Left hindlimb (tissue), 1 donor: ENCODE data around the gene RYR3.
A peak's percentile ranks its signal among the peaks of the same experiment; 100 is the strongest.
"Not testable (repeated sequence)": the region's sequence is repeated elsewhere in the genome, so short reads cannot be mapped to it uniquely, and the experiment has no call there.

Experiments used
- DNase-seq: peaks from one replicate; pipeline ENCODE4 v3.0.0-alpha.2; 2018

The RYR3 gene

GRCh38 chr15:33524274-33524673, 213.5 kb downstream of the RYR3 start:
- no peak for DNase-seq

- DNase-seq, result no peak
Observed at GRCh38 chr15:33526532-33526931, 215.8 kb downstream of the RYR3 start.

- DNase-seq, result no peak
Observed at GRCh38 chr15:33533197-33533596, 222.4 kb downstream of the RYR3 start.

GRCh38 chr15:33534642-33535041, 223.9 kb downstream of the RYR3 start:
- DNase-seq, result no peak

GRCh38 chr15:33535135-33535534, 224.4 kb downstream of the RYR3 start:
- DNase-seq, result no peak

GRCh38 chr15:33539825-33540573, 229.2 kb downstream of the RYR3 start:
- no peak for DNase-seq

GRCh38 chr15:33543957-33544356, 233.2 kb downstream of the RYR3 start:
- DNase-seq, result no peak

- no peak for DNase-seq
Observed at GRCh38 chr15:33545866-33546265, 235.1 kb downstream of the RYR3 start.

- DNase-seq, result peak; percentile 65
Observed at GRCh38 chr15:33547876-33548275, 237.1 kb downstream of the RYR3 start.

- no peak for DNase-seq
Observed at GRCh38 chr15:33551860-33552259, 241.1 kb downstream of the RYR3 start.

- no peak for DNase-seq
Observed at GRCh38 chr15:33553157-33553556, 242.4 kb downstream of the RYR3 start.

- no peak for DNase-seq
Observed at GRCh38 chr15:33559207-33559890, 248.6 kb downstream of the RYR3 start.

- DNase-seq, result no peak
Observed at GRCh38 chr15:33561407-33561806, 250.6 kb downstream of the RYR3 start.

GRCh38 chr15:33561967-33562366, 251.2 kb downstream of the RYR3 start:
- DNase-seq, result no peak

- DNase-seq, result no peak
Observed at GRCh38 chr15:33565094-33565493, 254.3 kb downstream of the RYR3 start.

- no peak for DNase-seq
Observed at GRCh38 chr15:33567652-33568051, 256.9 kb downstream of the RYR3 start.

- DNase-seq, result no peak
Observed at GRCh38 chr15:33569036-33569435, 258.3 kb downstream of the RYR3 start.

GRCh38 chr15:33577911-33578310, 267.1 kb downstream of the RYR3 start:
- DNase-seq, result not testable (repeated sequence)

- peak; percentile 35 for DNase-seq
Observed at GRCh38 chr15:33580526-33580925, 269.8 kb downstream of the RYR3 start.

- no peak for DNase-seq
Observed at GRCh38 chr15:33581032-33581431, 270.3 kb downstream of the RYR3 start.

- DNase-seq, result no peak
Observed at GRCh38 chr15:33584797-33585196, 274.0 kb downstream of the RYR3 start.

- DNase-seq, result no peak
Observed at GRCh38 chr15:33586786-33587697, 276.3 kb downstream of the RYR3 start.

GRCh38 chr15:33587773-33588172, 277.0 kb downstream of the RYR3 start:
- DNase-seq, result no peak
